Right forelimb (tissue), 1 donor: ENCODE data around the gene PHF14.

Experiments used
- DNase-seq: peaks from one replicate; pipeline ENCODE4 v3.0.0-alpha.2; 2018

Gene PHF14

DNA sequence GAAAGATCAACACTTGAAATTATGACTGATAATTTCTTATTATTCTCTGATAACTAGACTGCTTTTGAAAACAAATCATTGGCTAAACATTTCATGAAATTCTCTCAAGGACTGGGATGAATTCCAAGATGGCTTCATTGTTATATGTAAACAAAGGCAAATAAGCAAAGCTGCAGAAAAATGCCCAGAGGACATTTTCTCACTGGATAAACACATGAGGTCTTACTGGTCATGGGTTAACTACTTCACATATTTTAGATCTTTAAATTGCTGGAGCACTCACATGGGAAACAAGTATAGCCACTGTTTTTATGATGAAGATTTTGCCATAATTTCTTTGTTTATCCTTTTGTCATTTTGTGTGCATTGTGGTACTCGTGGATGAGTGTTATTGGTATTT, 239.1 kb downstream of the PHF14 start:
- no peak for DNase-seq

DNA sequence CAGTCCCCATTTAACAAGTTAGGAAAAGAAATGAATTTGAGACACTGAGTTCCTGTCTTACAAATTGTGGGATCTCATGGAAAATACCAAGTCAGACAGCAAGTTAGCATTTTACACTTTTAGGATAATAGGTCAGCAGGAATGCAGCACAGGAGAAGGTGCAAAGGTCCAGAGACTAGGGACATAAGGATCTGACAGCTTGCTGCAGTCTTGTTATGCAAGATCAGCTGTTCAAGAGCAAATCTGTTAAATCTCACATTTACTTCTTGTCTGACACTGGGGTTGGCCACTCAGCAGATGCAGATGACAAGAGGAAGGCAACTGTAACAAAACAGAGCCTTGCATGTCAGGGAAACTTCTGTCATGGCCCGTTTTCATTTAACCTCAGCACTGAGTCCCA, 239.6 kb downstream of the PHF14 start:
- DNase-seq = no peak

DNA sequence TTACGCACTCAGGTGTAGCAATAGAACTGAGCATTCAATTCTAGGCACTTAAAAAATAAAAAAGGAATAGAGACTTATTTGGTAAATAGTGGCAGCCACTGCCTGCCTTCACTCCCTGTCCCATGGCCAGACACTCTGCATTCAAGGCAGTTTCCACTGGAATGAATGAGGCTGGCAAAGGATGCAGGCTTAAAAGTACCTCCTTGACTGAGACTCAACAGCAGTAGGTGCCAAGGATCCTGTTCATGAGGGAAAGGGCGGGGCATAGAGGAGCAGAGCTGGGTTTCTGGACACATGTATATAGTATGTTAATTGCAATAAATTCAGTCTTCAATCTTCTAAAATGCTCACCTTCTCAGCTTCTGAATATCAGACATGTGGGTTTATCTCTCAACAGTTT, 242.6 kb downstream of the PHF14 start:
- DNase-seq = no peak

DNA sequence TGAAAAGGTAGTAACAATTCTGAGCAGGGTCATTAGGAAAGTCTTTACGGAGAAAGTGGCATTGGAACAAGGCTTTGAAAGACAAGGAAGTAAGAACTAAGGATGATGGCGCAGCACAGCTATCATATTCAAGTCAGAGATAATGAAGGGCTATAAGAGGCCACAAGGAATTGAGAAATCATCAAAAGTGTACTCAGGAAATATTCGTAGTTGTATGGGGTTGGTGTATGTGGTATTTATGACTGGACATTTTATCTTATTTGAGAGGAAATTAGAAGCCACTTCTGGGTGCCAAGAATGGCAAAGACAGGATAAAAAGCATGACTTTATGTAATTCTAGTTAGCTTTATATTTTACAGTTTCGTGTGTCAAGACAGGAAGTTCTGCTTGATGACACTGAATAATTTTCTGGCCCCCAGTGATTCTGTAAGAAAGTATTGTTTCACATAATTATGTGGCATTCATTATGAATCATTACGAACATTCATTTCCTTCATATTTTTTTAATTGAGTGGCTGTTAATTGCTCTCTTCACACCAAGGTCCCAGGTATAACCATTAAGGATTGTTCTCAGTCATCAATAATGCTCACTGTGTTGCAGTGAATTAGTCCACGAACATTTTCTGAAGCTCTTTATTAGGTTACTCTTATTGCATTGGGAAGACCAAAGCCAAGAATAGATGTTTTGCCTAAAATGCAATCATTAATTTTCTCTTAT, 244.3 kb downstream of the PHF14 start:
- no peak for DNase-seq
